HepG2 (cell line): ENCODE results near the gene PYGO1. TPM values are rescaled to one million over a fixed set of nuclear protein-coding genes. Genes with fewer than 3 reads are reported as not detected.

Experiments
- ATAC-seq: fragments of 200-7000 bp; cut with Tn5 transposase; 3 replicates; pipeline ENCODE4 v1.9.1; 2020; ENCODE audit warnings: mild to moderate bottlenecking, moderate library complexity
- BruUV-seq: library from RNA; stranded (reverse); fragments of 400-500 nt; replicated peaks from 2 replicates; lab custom pipeline; 2021; lab: Mats Ljungman, UMichigan
- CTCF ChIA-PET: fragments of 300-600 bp; formaldehyde crosslinking; extraction: SDS; loops from one replicate; lab custom pipeline; 2021; ENCODE audit warnings: low total read pairs, inconsistent platforms, low intra/inter-chr PET ratio; lab: Yijun Ruan, JAX
- POLR2A ChIA-PET: fragments of 350-600 bp; sonication (Branson Sonifier 250); formaldehyde crosslinking; loops from one replicate; lab custom pipeline; 2020; ENCODE audit warnings: antibody characterized with exemption, inconsistent platforms; lab: Yijun Ruan, JAX
- DNase-seq: peaks from one replicate; pipeline ENCODE4 v3.0.0-alpha.2; 2015; ENCODE audit warnings: low spot score
- FAIRE-seq: peaks from 3 replicates; lab custom pipeline; 2011; peaks lifted over from hg19 to GRCh38; lab: Jason Lieb, UNC
- H2AFZ ChIP-seq: one replicate; pipeline ENCODE4 v1.6.1; 2011; ENCODE audit warnings: low read length, inconsistent platforms
- H3K27ac ChIP-seq: fragments of 300-600 bp; 3 replicates; pipeline ENCODE4 v1.8.0; 2011; ENCODE audit warnings: mixed run types, mild to moderate bottlenecking, mixed read lengths, low read length, inconsistent platforms; ENCODE audit not compliant: insufficient read depth; ENCODE audit errors: extremely low read length
- H3K27me3 ChIP-seq, 2 experiments: fragments of 200-600 bp in 1 of 2; 2 replicates in 1 of 2; 3 replicates in 1 of 2; pipeline versions ENCODE4 v1.6.0 to v1.8.0; 2011; ENCODE audit warnings: low read length in 2 of 2, mild to moderate bottlenecking in 2 of 2, moderate library complexity in 2 of 2, inconsistent platforms in 1 of 2; ENCODE audit not compliant: insufficient read depth in 2 of 2, control insufficient read depth in 1 of 2
- H3K36me3 ChIP-seq, 2 experiments: fragments of 200-600 bp in 1 of 2; replicated peaks in 1 of 2; 2 replicates in 1 of 2; 3 replicates in 1 of 2; pipeline versions ENCODE4 v1.5.1 to v1.8.0; 2011; ENCODE audit warnings: low read length in 2 of 2, inconsistent platforms in 1 of 2; ENCODE audit not compliant: insufficient read depth in 2 of 2, control insufficient read depth in 1 of 2
- H3K4me1 ChIP-seq: 2 replicates; pipeline ENCODE4 v1.5.1; 2012; ENCODE audit warnings: low read length, inconsistent platforms; ENCODE audit not compliant: insufficient read depth
- H3K4me2 ChIP-seq: 2 replicates; pipeline ENCODE4 v1.6.0; 2011; ENCODE audit warnings: low read depth, low read length, inconsistent platforms
- H3K4me3 ChIP-seq, 3 experiments: fragments of 200-600 bp in 1 of 3; sonication (generic), shearing (Covaris generic) in 1 of 3; replicated peaks in 1 of 3; 2 replicates each; pipeline ENCODE4 v1.5.1; 2011 to 2016; ENCODE audit warnings: low read length in 3 of 3, inconsistent platforms in 2 of 3, low read depth in 2 of 3, mild to moderate bottlenecking in 2 of 3, control low read depth in 1 of 3, mixed read lengths in 1 of 3; ENCODE audit not compliant: insufficient read depth in 1 of 3
- H3K79me2 ChIP-seq: one replicate; pipeline ENCODE4 v1.6.1; 2011; ENCODE audit warnings: low read length, inconsistent platforms; ENCODE audit not compliant: insufficient read depth
- H3K9ac ChIP-seq: 2 replicates; pipeline ENCODE4 v1.6.0; 2011; ENCODE audit warnings: mild to moderate bottlenecking, low read depth, low read length, inconsistent platforms; ENCODE audit not compliant: insufficient read depth
- H3K9me3 ChIP-seq: 2 replicates; pipeline ENCODE4 v1.5.1; 2012; ENCODE audit warnings: mild to moderate bottlenecking, low read length
- H4K20me1 ChIP-seq: 2 replicates; pipeline ENCODE4 v1.6.0; 2011; ENCODE audit warnings: inconsistent platforms, mild to moderate bottlenecking, low read length, moderate library complexity; ENCODE audit not compliant: insufficient read depth
- ARNT ChIP-seq: fragments of 450-650 bp; IDR thresholded peaks from 2 replicates; pipeline ENCODE4 v1.6.1; 2017
- BCL6 ChIP-seq: IDR thresholded peaks from 2 replicates; pipeline ENCODE4 v1.6.1; 2016; ENCODE audit warnings: missing genetic modification reagents, missing compliant biosample characterization
- CHD4 ChIP-seq: fragments of 200-600 bp; sonication (generic); IDR thresholded peaks from 2 replicates; pipeline ENCODE4 v1.7.0; 2017; ENCODE audit warnings: mild to moderate bottlenecking, low read length, borderline replicate concordance
- HNRNPL ChIP-seq: fragments of 200-400 bp; formaldehyde crosslinking; IDR thresholded peaks from 2 replicates; pipeline ENCODE4 v1.6.1; 2017; ENCODE audit warnings: mild to moderate bottlenecking, low read depth, low read length
- KDM6A ChIP-seq: IDR thresholded peaks from 2 replicates; pipeline ENCODE4 v1.6.1; 2016; ENCODE audit warnings: low read depth
- MED1 ChIP-seq: sonication (generic); formaldehyde crosslinking; IDR thresholded peaks from 2 replicates; pipeline ENCODE4 v1.4.0; 2020; ENCODE audit warnings: missing genetic modification reagents
- NFYB ChIP-seq: sonication (generic); formaldehyde crosslinking; IDR thresholded peaks from 2 replicates; pipeline ENCODE4 v1.4.0; 2020; ENCODE audit warnings: missing genetic modification reagents
- NRL ChIP-seq: sonication (generic); formaldehyde crosslinking; IDR thresholded peaks from 2 replicates; pipeline ENCODE4 v1.5.0; 2020; ENCODE audit warnings: missing genetic modification reagents, mild to moderate bottlenecking, moderate library complexity, borderline replicate concordance
- SP1 ChIP-seq, 2 experiments: fragments of 450-650 bp in 1 of 2; sonication (generic) in 1 of 2; formaldehyde crosslinking in 1 of 2; IDR thresholded peaks; 2 replicates each; pipeline versions ENCODE4 v1.4.0 to v1.6.1; 2016 to 2020; ENCODE audit warnings: missing genetic modification reagents in 1 of 2
- ZBTB46 ChIP-seq: sonication (generic); formaldehyde crosslinking; IDR thresholded peaks from 2 replicates; pipeline ENCODE4 v1.4.0; 2020; ENCODE audit warnings: mild to moderate bottlenecking, missing genetic modification reagents, borderline replicate concordance
- ZMYM2 ChIP-seq: sonication (generic); formaldehyde crosslinking; IDR thresholded peaks from 2 replicates; pipeline ENCODE4 v1.8.0; 2022; ENCODE audit warnings: mild to moderate bottlenecking, missing genetic modification reagents
- ZNF343 ChIP-seq: sonication (generic); formaldehyde crosslinking; IDR thresholded peaks from 2 replicates; pipeline ENCODE4 v1.4.0; 2020; ENCODE audit warnings: mild to moderate bottlenecking, missing genetic modification reagents
- ZNF484 ChIP-seq: sonication (generic); formaldehyde crosslinking; IDR thresholded peaks from 2 replicates; pipeline ENCODE4 v1.5.1; 2020; ENCODE audit warnings: mild to moderate bottlenecking, low read depth, missing genetic modification reagents, borderline replicate concordance
- ZSCAN9 ChIP-seq: IDR thresholded peaks from 2 replicates; pipeline ENCODE4 v1.6.1; 2016; ENCODE audit warnings: borderline replicate concordance
- WGBS: methylation state at CpG from one replicate; pipeline ENCODE4 v1.1.6; 2017; ENCODE audit warnings: low lambda C conversion rate; 5-methylcytosine and 5-hydroxymethylcytosine counted together
- in situ Hi-C: cut with HindIII; loops from 2 replicates; pipeline ENCODE4 v1.10.0; 2017; ENCODE audit warnings: low pct_unique_long_range_greater_than_20kb; ENCODE audit not compliant: extremely low pct_ligation_motif_present
- intact Hi-C: fragments of 100-400 bp; cut with micrococcal nuclease; formaldehyde crosslinking; loops from one replicate; pipeline ENCODE4 v1.10.0; 2022; ENCODE audit not compliant: unreplicated experiment
- polyA plus RNA-seq, 8 experiments: library from polyadenylated mRNA; depleted of rRNA in 3 of 8; stranded (reverse) in 7 of 8; unstranded in 1 of 8; fragments of >200 nt; fragmentation: Illumina TruSeq in 4 of 8; extraction: Trizol in 4 of 8; gene quantifications; 2 replicates each; pipeline versions ENCODE4 v1.2.1 to v1.2.3, GENCODE V29; 2011 to 2016; ENCODE audit warnings: low read depth in 4 of 8, missing spikeins in 1 of 8, mixed read lengths in 1 of 8; ENCODE audit not compliant: insufficient read depth in 1 of 8
- total RNA-seq, 5 experiments: library from RNA; depleted of rRNA; stranded (reverse); fragments of >200 nt; fragmentation: Illumina TruSeq; extraction: Trizol; gene quantifications; 2 replicates each; pipeline ENCODE4 v1.2.3, GENCODE V29; 2016; ENCODE audit warnings: low read depth in 1 of 5
- TF ChIP-seq, protein P1 (sequence below): sonication (generic); formaldehyde crosslinking; IDR thresholded peaks from 2 replicates; pipeline ENCODE4 v1.4.0; 2020; ENCODE audit warnings: missing genetic modification reagents

The PYGO1 gene
- total and polyA plus RNA-seq, 2 of the 13 experiments (the other 11 are each of a cell fraction or from before 2014, with no cell fraction given): 1.1 to 1.8 TPM

DNA sequence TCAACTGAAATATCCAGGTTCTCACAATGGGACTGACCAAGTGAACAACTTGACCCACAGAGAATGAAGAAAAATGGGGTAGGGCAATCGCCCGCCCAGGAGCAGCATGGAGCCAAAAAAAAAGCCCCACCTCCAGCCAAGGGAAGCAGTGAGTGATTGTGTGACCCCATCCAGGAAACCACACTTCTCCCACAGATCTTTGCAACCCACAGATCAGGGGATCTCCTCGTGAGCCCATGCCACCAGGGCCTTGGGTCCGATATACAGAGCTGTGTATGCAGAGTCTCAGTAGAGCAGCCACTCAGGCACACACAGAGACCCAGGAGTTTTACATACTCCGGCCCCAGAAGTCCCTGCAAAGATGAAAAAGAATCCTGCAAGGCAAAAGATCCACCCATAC is 35.7 kb downstream of the PYGO1 start:
- BruUV-seq: no TSS peak
- Histone ChIP-seq H3K9me3 (peaks cover 20% of the 10 kb centered on the region), H3K27ac (no peak overlapping the region), H3K79me2 (no peaks in the 10 kb centered on the region), H3K4me1 (peaks cover 13% of the 10 kb centered on the region; the same call in 1 of the 2 replicates), H3K4me2 (no peak overlapping the region), H2AFZ (no peak overlapping the region), H3K27me3 (no peaks in the 10 kb centered on the region), H3K4me3 (no peak overlapping the region), H4K20me1 (no peaks in the 10 kb centered on the region), H3K9ac (no peak overlapping the region), H3K36me3 (no peaks in the 10 kb centered on the region)
- in situ Hi-C loops: no loop called here
- ATAC-seq: no peak
- intact Hi-C loops: no loop called here
- WGBS: 90% methylated on average over 5 of the region's 5 CpGs
- CTCF ChIA-PET: no interaction called here
- POLR2A ChIA-PET: no interaction called here
- FAIRE-seq: no peak
- no peak for TF ChIP-seq HNRNPL
- TF ChIP-seq, protein P1, sequence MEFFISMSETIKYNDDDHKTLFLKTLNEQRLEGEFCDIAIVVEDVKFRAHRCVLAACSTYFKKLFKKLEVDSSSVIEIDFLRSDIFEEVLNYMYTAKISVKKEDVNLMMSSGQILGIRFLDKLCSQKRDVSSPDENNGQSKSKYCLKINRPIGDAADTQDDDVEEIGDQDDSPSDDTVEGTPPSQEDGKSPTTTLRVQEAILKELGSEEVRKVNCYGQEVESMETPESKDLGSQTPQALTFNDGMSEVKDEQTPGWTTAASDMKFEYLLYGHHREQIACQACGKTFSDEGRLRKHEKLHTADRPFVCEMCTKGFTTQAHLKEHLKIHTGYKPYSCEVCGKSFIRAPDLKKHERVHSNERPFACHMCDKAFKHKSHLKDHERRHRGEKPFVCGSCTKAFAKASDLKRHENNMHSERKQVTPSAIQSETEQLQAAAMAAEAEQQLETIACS: no peak
- TF ChIP-seq ZBTB46: no peak
- no peak for TF ChIP-seq MED1
- TF ChIP-seq SP1 (IDR thresholded peaks at IDR 0.05): no peak
- no peak for TF ChIP-seq SP1 (CRISPR knock-in tag; IDR thresholded peaks at IDR 0.05)
- no peak for TF ChIP-seq ARNT
- no peak for TF ChIP-seq NFYB (CRISPR knock-in tag)
- no peak for TF ChIP-seq ZNF343 (CRISPR knock-in tag)
- TF ChIP-seq ZMYM2 (CRISPR knock-in tag): no peak
- TF ChIP-seq BCL6 (CRISPR knock-in tag): no peak
- TF ChIP-seq KDM6A (CRISPR knock-in tag): no peak
- no peak for TF ChIP-seq ZNF484 (CRISPR knock-in tag)
- TF ChIP-seq ZSCAN9: no peak
- TF ChIP-seq NRL (CRISPR knock-in tag): no peak
- TF ChIP-seq CHD4: no peak
- no peak for DNase-seq
